HG03575 (cell line): ENCODE results near the gene CD74.
"Not testable (repeated sequence)": the region's sequence is repeated elsewhere in the genome, so short reads cannot be mapped to it uniquely, and the experiment has no call there.

ENCODE experiments used
- ATAC-seq: cut with Tn5 transposase; IDR thresholded peaks from one replicate; pipeline ENCODE4 v1.9.1; 2021; ENCODE audit not compliant: unreplicated experiment, insufficient number of reproducible peaks, low FRiP score; ENCODE audit errors: extremely low read depth

The CD74 gene

GRCh38 chr5:150413902-150414790, 1.4 kb upstream of the CD74 start:
- not testable (repeated sequence) for ATAC-seq

GRCh38 chr5:150413176-150413901, 629 bp upstream of the CD74 start:
- no peak for ATAC-seq

DNA sequence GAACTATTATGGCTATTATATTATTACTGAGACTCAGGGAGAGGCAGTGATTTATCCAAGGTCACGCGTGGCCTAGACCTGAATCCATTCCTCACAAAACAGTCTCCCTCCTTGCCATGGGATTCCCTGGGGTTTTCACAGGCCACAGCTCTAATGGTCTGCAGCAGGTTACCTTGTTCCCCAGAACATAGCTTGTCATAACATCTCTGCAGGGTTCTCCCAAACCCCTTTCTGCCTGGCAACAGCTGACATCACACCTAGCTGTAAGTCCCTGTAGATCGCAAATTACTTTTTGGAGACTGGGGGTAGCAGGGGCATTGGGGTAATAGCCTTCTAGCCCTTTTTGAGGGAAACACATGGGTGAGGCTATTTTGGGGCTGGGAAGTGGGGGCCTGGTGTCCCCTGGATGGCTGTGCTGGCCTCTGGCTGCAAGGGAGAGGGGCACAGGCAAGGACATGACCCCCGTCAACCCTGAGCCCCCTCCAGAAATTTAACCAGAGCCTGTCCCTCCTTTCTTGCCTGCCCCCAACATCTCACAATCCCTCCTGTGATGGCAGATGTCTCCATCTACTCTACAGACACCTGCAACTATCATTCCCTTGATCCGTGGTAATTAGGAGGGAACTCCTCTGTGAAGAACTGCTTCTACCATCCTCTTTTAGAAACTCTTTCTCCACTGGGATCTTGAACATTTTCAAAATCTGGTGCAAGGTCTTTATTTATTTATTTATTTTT, 1.3 kb downstream of the CD74 start:
- ATAC-seq: no peak

DNA sequence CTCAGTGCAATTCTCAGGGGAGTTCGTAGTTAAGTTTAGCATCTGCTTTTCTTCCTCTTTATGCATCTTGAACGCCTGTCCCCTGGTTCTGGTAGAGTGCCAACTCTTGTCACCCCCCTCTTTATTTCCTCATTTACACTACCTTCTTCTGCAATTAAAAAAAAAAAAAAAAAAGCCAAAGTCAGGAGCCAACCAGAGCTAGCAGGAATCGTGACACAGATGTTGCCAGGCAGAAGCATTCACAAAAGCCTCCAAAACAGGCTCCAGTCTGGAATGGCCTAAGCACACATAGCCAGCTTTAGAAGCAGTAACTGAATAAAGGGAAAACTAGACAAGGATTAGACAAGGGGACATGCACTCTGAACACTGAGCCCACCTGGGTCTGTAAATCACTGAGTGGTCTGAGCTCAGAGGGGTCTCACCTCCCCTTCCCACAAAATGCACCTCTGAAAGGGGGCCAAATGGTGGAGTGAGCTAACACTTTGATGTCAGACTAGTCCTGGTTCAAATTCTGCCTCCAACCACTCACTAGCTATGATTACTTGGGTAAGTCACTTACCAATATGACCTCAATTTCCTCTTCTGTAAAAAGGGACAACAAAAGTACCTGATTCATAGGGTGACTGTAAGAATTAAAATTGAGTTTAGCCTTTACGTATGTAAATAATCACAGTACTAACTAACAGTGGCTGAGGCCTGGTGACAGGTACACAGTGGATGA, 2.0 kb downstream of the CD74 start:
- no peak for ATAC-seq

DNA sequence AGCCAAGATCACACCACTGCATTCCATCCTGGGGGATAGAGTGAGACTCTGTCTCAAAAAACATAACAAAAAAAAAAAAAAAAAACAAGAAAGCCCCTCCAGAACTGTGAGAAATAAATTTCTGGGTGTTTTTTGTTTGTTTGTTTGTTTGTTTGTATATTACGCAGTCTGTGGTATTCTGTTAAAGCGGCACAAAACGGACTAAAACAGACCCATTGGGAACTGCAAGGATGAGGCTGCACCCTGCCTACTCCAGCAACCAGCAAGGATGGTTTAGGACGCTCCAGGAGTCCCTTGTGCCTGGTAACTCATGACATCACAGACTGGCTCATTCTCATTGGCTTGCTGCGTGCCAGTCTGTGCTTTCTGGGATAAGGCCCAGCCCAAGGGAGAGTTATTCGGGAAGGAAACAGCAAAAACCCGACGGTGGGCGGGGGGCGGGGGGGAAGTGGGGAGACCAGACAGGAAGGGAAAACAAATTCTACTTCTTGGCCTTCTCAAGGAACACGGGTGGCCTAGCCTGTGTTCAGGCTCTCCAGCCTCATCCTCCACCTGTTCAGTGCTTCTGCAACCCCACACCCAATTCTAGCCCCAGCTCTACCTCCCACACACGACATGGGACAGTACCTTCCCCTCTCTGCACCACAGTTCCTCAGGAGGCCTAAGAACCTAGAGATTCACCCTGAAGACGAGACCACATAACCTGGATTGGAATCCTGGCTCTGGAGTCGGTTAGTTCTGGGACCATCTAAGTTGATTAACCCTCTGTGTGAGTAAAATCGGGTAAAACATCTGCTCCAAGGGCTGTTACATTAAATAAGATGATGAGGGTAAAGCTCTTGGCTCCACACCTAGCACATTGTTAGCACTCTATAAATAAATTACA, 2.8 kb downstream of the CD74 start:
- ATAC-seq: no peak

DNA sequence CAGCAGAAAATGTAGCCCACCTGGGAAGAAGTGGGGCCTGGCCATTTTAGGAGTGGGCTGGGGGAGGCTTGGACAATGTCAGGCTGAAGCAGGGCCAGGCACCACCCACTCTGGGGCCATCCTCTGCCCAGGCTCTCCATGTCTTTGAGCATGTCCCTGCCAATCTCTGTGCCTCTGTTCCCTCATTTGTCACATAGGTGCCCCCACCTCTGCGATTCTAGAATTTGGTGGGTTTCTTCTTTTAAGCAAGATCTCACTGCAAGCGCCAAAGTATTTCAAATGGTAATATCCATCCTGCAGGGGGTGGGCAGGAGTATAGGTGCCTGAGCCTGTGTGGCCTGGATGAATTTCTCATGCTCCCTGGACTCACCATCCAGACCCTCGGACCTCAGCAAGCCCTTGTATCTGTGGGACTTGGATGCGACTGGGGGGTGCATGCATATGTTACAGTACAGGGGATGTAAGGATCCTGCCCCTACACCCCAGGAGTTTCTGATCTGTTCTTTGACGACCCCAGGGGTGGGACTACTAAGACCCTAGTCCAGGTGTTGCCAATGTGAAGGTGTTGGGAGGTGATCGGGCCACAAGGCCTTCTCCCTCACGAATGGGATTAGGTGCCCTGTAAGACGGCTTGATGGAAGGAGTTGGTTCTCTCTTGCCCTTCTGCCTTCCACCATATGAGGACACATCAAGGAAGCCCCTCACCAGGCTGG, 4.3 kb downstream of the CD74 start:
- no peak for ATAC-seq

GRCh38 chr5:150407096-150407720, 5.5 kb downstream of the CD74 start:
- no peak for ATAC-seq

DNA sequence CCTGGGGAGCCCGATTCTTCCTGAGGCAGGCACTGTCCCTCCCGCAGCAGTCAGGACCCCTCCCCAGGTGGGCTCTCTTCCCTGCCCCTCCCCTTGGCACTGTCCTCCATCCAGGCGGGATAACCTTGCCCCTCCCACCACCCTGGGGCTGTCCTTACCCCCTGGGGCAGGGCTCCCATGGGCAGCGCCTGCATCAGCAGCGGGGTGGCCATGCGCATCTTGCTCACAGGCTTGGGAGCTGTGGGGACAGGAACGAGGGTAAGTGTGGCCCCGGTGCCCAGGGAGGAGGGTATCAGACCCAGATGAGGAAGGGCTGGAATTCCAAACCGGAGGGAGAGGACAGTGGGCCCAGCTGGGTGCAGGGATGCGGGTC, 6.0 kb downstream of the CD74 start:
- ATAC-seq: no peak

DNA sequence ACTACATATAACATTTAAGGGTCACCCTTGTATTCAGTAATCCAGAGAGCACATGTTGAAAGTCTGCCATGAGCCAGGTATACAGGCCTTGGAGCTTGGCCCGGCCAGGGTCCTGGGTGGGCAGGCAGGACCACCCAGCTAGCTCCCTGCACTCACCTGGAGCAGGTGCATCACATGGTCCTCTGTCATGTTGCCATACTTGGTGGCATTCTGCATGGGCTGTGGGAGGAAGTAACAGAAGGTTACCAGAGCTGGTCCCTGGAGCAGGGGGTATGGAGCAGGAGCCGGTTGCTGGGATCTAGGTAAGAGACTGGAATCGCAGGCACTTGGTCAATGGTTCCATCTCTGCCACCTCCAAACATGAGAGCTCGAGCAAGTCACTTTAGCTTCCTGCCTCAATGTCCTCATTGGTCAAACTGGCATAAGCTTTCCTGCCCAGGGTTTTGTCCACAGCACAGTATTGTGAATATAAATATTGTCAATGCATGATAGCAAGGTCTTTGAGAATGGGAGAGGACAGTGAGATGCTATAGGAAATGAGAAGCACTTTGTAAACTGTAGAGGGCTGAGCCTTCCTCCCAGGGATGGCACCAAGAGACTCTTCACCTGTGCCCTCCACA, 6.5 kb downstream of the CD74 start:
- ATAC-seq: no peak

DNA sequence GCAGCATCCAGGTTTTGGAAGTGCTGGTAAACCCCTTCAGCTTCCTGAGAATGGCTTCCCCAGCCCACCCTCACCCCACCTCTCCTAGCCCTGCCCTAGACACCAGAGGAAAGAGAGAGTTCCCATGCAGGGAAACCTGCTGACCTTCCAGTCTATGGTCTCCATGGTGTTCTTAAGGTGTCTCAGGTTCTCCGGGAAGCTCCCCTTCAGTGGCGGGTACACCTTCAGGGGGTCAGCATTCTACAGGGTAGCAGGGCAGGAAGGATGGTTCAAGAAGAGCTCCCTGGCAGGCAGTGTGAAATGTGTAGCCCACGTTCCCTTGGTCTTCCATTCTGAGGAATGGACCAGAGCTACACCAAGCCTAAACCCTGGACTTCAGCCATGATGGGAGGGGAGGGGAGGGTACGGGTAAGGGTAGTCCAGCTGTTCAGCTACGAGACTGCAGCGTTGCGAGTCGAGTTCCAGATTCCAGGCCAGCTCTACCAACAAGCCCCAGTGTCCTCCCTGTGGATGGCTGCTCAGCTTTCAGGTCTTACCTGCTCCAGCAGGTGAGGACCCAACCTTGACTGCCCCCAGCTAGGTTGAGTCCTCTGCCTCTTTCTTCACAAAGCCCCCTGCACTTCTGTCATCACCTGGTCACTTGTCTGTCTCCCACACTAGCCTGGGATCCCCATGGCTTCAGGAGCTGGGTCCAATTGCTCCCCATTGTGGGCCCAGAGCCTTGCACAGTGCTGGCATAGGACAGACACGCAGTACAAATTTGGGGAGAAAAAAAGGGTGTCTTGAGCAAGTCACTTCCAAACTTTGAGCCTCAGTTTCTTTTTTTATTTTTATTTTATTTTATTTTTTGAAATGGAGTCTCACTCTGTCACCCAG, 7.5 kb downstream of the CD74 start:
- no peak for ATAC-seq

GRCh38 chr5:150404535-150404934, 8.2 kb downstream of the CD74 start:
- no peak for ATAC-seq

GRCh38 chr5:150404121-150404520, 8.6 kb downstream of the CD74 start:
- ATAC-seq: no peak

DNA sequence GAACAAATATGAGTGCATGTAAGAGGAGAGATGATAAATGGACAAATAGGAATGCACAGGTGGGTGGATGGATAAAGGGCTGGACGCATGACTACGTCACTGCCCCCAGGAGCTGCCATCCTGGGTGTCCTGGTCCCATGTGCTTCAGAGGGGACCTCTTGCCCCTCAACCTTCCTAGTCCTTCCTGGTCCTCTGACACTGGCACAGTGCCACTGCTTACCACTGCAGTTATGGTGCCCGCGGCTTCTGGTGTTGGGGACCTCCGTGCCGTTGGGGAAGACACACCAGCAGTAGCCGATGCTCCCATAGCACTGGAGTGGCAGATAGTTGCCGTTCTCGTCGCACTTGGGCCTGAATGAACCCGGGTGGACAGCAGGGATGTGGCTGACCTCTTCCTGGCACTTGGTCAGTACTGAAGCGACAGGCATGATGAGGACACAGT, 9.8 kb downstream of the CD74 start:
- no peak for ATAC-seq

DNA sequence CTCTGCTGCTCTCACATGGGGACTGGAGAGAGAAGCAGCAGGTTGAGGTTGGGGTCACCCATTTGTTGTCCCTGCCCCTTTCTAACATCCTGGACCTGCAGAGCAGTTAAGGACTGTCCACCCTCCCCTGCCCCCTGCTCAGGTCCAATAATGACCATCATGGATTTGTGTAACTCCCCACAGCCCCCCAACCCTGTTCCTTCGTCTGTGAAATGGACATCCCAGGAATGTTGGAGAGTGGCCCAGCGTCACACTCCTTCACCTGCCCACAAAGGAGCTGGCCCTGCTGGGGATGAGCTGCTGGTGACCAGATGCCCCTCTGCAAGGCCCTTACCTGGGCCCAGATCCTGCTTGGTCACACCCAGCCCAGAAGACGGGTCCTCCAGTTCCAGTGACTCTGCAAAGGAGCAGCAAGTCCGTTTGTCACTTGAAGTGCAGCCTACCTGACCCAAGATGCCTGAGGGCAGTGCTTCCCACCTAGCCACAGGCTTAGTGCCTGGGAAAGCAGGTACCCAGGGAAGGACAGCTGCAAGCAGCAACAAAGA, 10.4 kb downstream of the CD74 start:
- ATAC-seq: no peak

GRCh38 chr5:150401376-150402228, 11.1 kb downstream of the CD74 start:
- no peak for ATAC-seq
